ENCODE data around the gene IGSF6.

Gene IGSF6

GRCh38 chr16:21589551-21589950 is 62.9 kb downstream of the IGSF6 start:
- Histone ChIP-seq H3K9me3 (no peaks in the 10 kb centered on the region), H3K27me3 (no peaks in the 10 kb centered on the region), H3K4me2 (no peak overlapping the region), H3K9ac (no peak overlapping the region), H3K4me3 (no peak overlapping the region), H3K4me1 (peaks cover 15% of the 10 kb centered on the region; the same call in 1 of the 2 replicates), H3K36me3 (no peaks in the 10 kb centered on the region), H4K20me1 (no peaks in the 10 kb centered on the region), H3K27ac (no peak overlapping the region)
- no peak for TF ChIP-seq Cebpa-rat (IDR thresholded peaks at IDR 0.05)

Measured in BLaER1 (cell line).